ENCODE results near the gene RSRC2.
"Not testable (repeated sequence)": the region's sequence is repeated elsewhere in the genome, so short reads cannot be mapped to it uniquely, and the experiment has no call there.

- TF ChIP-seq POLR2A (IDR thresholded peaks at IDR 0.05), result not testable (repeated sequence)
- TF ChIP-seq, protein P1, sequence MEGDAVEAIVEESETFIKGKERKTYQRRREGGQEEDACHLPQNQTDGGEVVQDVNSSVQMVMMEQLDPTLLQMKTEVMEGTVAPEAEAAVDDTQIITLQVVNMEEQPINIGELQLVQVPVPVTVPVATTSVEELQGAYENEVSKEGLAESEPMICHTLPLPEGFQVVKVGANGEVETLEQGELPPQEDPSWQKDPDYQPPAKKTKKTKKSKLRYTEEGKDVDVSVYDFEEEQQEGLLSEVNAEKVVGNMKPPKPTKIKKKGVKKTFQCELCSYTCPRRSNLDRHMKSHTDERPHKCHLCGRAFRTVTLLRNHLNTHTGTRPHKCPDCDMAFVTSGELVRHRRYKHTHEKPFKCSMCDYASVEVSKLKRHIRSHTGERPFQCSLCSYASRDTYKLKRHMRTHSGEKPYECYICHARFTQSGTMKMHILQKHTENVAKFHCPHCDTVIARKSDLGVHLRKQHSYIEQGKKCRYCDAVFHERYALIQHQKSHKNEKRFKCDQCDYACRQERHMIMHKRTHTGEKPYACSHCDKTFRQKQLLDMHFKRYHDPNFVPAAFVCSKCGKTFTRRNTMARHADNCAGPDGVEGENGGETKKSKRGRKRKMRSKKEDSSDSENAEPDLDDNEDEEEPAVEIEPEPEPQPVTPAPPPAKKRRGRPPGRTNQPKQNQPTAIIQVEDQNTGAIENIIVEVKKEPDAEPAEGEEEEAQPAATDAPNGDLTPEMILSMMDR (IDR thresholded peaks at IDR 0.05), result not testable (repeated sequence)
Observed at GRCh38 chr12:122469856-122470255, 56.9 kb downstream of the RSRC2 start.
